SU-DHL-6 (cell line): Measurements from ENCODE around the gene DGKB.

Experiments
- H2AFZ ChIP-seq: fragments of 200-600 bp; sonication (generic); 2 replicates; pipeline ENCODE4 v1.6.1; 2014; ENCODE audit warnings: low read depth, mild to moderate bottlenecking, moderate library complexity, mixed read lengths, antibody characterized with exemption, low read length; ENCODE audit not compliant: severe bottlenecking
- H3F3A ChIP-seq: fragments of 200-600 bp; shearing (Covaris generic); 2 replicates; pipeline ENCODE4 v1.6.0; 2016; ENCODE audit warnings: antibody characterized with exemption, mild to moderate bottlenecking; ENCODE audit not compliant: insufficient read depth
- H3K27ac ChIP-seq: fragments of 200-600 bp; sonication (generic); 2 replicates; pipeline ENCODE4 v1.5.1; 2016; ENCODE audit warnings: low read depth, mild to moderate bottlenecking, low read length, moderate library complexity, mixed read lengths
- H3K27me3 ChIP-seq: fragments of 200-600 bp; sonication (generic), shearing (Covaris generic); 2 replicates; pipeline ENCODE4 v1.6.0; 2014; ENCODE audit warnings: mild to moderate bottlenecking, low read length
- H3K36me3 ChIP-seq: fragments of 200-600 bp; sonication (generic); 2 replicates; pipeline ENCODE4 v1.6.1; 2014; ENCODE audit warnings: mild to moderate bottlenecking, low read length, mixed read lengths
- H3K4me2 ChIP-seq: fragments of 300-600, 200-600 bp; shearing (Covaris generic), sonication (generic); 2 replicates; pipeline ENCODE4 v1.6.0; 2014; ENCODE audit warnings: low read length, low read depth, mild to moderate bottlenecking; ENCODE audit not compliant: poor library complexity, severe bottlenecking
- H3K4me3 ChIP-seq: fragments of 200-600 bp; sonication (generic); 2 replicates; pipeline ENCODE4 v1.5.1; 2014; ENCODE audit warnings: antibody characterized with exemption, low read length, mild to moderate bottlenecking, mixed read lengths; ENCODE audit not compliant: insufficient read depth, poor library complexity, severe bottlenecking
- H3K79me2 ChIP-seq: fragments of 200-600 bp; sonication (generic); 2 replicates; pipeline ENCODE4 v1.6.1; 2014; ENCODE audit warnings: mild to moderate bottlenecking, low read length, moderate library complexity; ENCODE audit not compliant: insufficient read depth
- H3K9ac ChIP-seq: fragments of 200-600 bp; sonication (generic); 2 replicates; pipeline ENCODE4 v1.7.0; 2014; ENCODE audit warnings: mild to moderate bottlenecking, low read length
- H3K9me2 ChIP-seq: fragments of 200-600 bp; sonication (generic); replicated peaks from 2 replicates; pipeline ENCODE4 v1.6.1; 2014; ENCODE audit warnings: low read length; ENCODE audit not compliant: insufficient read depth
- H3K9me3 ChIP-seq: fragments of 200-600 bp; sonication (generic); 2 replicates; pipeline ENCODE4 v1.6.1; 2014; ENCODE audit warnings: low read length, mixed read lengths; ENCODE audit not compliant: insufficient read depth
- H4K20me1 ChIP-seq: fragments of 200-600 bp; sonication (generic); 2 replicates; pipeline ENCODE4 v1.6.1; 2014; ENCODE audit warnings: low read depth, mild to moderate bottlenecking, antibody characterized with exemption, low read length, moderate library complexity, mixed read lengths
- EZH2phosphoT487 ChIP-seq: fragments of 200-600 bp; sonication (generic), shearing (Covaris generic); conservative IDR thresholded peaks from 2 replicates; pipeline ENCODE4 v1.6.1; 2018; ENCODE audit warnings: mild to moderate bottlenecking, antibody characterized with exemption, low read length, moderate library complexity, mixed read lengths
- TF ChIP-seq, protein P1 (sequence below): fragments of 200-600 bp; sonication (generic); IDR thresholded peaks from one replicate; pipeline ENCODE4 v1.5.1; 2017; ENCODE audit warnings: antibody characterized with exemption, mild to moderate bottlenecking, low read length, moderate library complexity; ENCODE audit not compliant: insufficient read depth, poor library complexity, severe bottlenecking

Gene DGKB

DNA sequence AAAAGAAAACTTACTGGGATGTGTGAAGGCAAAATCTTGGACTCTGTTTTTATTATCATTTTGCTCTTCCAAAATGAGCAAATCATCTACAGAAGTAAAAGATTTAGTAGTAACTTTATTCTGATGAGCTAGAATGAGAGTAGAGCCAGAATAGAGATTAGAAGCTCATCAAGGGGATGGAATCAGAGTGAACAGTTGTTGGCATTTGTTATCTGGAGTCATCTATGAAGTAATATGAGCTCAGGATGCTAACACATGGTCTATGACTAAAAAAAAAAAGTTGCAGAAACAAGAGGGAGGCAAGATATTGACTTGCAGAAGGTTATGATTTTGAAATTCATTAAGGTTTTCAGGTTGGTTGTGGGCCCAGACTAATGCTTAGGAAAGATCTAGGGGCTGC, 504.0 kb downstream of the DGKB start:
- H3K27me3 ChIP-seq: no peaks in the 10 kb centered on the region
- H3F3A ChIP-seq: no peaks in the 10 kb centered on the region
- no peak overlapping the region for H3K9ac ChIP-seq
- H2AFZ ChIP-seq: no peak overlapping the region
- H3K4me2 ChIP-seq: no peak overlapping the region
- no peaks in the 10 kb centered on the region for H4K20me1 ChIP-seq
- H3K36me3 ChIP-seq: no peaks in the 10 kb centered on the region
- TF ChIP-seq EZH2phosphoT487: no peak
- TF ChIP-seq, protein P1, sequence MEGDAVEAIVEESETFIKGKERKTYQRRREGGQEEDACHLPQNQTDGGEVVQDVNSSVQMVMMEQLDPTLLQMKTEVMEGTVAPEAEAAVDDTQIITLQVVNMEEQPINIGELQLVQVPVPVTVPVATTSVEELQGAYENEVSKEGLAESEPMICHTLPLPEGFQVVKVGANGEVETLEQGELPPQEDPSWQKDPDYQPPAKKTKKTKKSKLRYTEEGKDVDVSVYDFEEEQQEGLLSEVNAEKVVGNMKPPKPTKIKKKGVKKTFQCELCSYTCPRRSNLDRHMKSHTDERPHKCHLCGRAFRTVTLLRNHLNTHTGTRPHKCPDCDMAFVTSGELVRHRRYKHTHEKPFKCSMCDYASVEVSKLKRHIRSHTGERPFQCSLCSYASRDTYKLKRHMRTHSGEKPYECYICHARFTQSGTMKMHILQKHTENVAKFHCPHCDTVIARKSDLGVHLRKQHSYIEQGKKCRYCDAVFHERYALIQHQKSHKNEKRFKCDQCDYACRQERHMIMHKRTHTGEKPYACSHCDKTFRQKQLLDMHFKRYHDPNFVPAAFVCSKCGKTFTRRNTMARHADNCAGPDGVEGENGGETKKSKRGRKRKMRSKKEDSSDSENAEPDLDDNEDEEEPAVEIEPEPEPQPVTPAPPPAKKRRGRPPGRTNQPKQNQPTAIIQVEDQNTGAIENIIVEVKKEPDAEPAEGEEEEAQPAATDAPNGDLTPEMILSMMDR: no peak
- no peak overlapping the region for H3K27ac ChIP-seq
- no peaks in the 10 kb centered on the region for H3K9me3 ChIP-seq
- H3K79me2 ChIP-seq: no peaks in the 10 kb centered on the region
- no peak overlapping the region for H3K4me3 ChIP-seq
- no peaks in the 10 kb centered on the region for H3K9me2 ChIP-seq

DNA sequence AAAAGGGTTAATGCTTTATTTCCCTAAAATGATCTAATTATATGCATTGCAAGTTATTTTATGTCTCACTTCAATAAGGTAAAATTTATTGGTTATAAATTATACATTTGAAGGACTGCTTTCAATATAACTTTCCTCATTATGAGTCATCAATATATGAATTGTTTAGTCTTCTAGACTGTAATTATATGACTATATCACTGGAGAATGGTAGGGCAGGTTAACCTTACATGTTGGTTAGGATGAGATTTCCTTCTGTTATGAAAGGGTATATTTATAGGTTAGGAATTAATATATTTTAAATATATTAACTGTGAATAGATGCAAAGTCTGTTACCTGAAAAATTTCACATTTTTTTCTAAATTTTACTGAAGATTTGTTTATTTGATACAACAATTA, 506.7 kb downstream of the DGKB start:
- H3F3A ChIP-seq: no peaks in the 10 kb centered on the region
- H2AFZ ChIP-seq: no peak overlapping the region
- H3K79me2 ChIP-seq: no peaks in the 10 kb centered on the region
- H3K9me3 ChIP-seq: no peaks in the 10 kb centered on the region
- no peaks in the 10 kb centered on the region for H4K20me1 ChIP-seq
- H3K4me2 ChIP-seq: no peak overlapping the region
- H3K9me2 ChIP-seq: no peaks in the 10 kb centered on the region
- TF ChIP-seq, protein P1: no peak
- TF ChIP-seq EZH2phosphoT487: no peak
- H3K4me3 ChIP-seq: no peak overlapping the region
- no peak overlapping the region for H3K27ac ChIP-seq
- no peaks in the 10 kb centered on the region for H3K27me3 ChIP-seq
- H3K36me3 ChIP-seq: no peaks in the 10 kb centered on the region
- H3K9ac ChIP-seq: no peak overlapping the region

DNA sequence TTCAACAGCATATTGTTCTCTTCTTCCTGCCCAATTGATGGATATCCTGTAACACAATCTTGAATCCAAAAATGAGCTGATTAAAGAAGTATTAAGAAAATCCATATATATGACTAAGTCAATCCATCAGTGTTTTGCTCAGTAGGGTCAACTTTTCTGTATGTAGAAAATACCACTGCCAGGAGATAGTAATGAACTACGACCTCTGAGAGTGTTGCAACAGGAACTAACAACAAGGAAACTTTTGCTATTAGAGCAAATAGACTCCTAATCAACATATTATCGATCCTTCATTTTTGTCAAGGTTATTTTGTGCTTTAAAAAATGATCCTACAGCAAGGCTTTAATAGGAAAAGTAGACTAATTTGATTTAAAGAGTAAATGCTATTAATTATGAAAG, 507.8 kb downstream of the DGKB start:
- no peaks in the 10 kb centered on the region for H3K9me3 ChIP-seq
- H2AFZ ChIP-seq: no peak overlapping the region
- TF ChIP-seq, protein P1: no peak
- TF ChIP-seq EZH2phosphoT487: no peak
- H3K9ac ChIP-seq: no peak overlapping the region
- H3K4me2 ChIP-seq: no peak overlapping the region
- H3K36me3 ChIP-seq: no peaks in the 10 kb centered on the region
- no peak overlapping the region for H3K27ac ChIP-seq
- H3F3A ChIP-seq: no peaks in the 10 kb centered on the region
- no peaks in the 10 kb centered on the region for H3K79me2 ChIP-seq
- no peaks in the 10 kb centered on the region for H4K20me1 ChIP-seq
- no peaks in the 10 kb centered on the region for H3K9me2 ChIP-seq
- no peak overlapping the region for H3K4me3 ChIP-seq
- no peaks in the 10 kb centered on the region for H3K27me3 ChIP-seq
